CD4-positive, alpha-beta T cell treated with Interleukin-17A for 4 hours (primary cell): ENCODE results near the gene RNU6-8.
A peak's percentile ranks its signal among the peaks of the same experiment; 100 is the strongest.

ENCODE experiments used
- DNase-seq: peaks from one replicate; pipeline ENCODE4 v3.0.0-alpha.2; 2020; ENCODE audit warnings: mixed read lengths

The RNU6-8 gene

DNA sequence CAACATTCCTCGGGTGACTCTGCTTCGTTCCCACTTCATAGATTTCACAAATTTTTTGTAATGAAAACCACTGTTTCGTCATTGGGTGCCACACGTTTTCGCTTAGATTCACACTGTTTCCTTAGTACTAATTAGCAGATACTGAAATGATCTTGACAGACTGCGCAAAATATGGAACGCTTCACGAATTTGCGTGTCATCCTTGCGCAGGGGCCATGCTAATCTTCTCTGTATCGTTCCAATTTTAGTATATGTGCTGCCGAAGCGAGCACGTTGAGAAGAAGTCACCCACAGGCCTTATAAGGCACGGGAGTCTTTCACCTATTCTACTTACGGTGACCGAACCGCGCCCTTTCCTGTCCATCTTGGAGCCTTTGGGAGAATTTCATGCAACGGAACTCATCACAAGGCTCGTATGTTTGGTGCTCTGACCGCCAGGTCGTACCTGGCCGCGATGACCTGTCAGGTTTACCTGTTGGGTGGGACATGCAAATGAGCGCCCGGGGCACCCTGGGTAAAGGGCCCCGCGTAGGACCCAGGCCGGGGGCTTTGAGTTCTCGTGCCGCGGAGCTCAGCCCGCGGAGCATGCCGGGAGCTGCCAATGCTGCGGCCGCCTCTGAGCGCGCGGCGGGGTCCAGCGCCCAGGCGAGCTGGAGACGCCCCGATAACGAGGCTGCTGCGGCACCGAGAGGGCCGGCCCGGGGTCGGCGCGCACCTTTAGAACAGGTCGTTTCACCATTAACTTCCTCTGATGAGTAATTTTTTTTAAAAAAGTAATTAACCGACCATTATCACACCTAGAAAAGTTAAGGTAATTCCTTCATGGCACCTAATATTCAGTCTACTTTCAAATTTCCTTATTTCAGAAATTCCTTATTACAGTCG lies at the start of gene RNU6-8:
RNU6-8 (minus strand) TSS at position 272 of the 885 bp plus-strand sequence.
- DNase-seq = peak; percentile 87

DNA sequence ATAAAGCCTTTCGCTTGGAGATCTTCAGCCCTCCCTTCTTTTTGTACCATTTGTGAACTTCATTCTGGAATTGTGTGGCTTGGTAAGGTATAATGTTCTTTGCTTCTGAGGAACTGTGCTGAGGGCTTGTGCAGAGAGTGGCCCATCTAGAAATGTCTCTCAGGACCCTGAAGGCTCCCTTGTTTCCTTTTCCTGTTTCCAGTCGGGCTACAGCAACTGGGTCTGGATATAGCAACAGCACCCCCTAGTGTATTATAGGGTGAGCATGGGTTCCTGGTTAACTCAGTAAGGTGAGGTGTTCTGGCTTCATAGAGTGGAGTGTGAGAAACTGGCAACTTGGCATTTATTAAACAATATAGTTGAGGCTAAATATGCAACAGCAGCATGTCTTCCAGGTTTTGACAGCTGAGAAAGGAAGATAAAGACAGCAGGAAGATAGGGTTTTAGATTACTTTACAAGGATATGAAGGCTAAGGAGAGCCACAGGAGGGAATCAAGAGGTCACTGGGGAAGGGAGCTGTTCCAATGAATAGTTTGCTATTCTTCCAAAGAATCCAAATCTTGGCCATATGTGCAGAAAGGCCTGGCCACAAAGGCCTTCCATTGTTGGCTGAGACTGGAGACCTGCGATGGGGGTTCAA lies 49.1 kb upstream of the RNU6-8 start:
- DNase-seq = peak; percentile 62

DNA sequence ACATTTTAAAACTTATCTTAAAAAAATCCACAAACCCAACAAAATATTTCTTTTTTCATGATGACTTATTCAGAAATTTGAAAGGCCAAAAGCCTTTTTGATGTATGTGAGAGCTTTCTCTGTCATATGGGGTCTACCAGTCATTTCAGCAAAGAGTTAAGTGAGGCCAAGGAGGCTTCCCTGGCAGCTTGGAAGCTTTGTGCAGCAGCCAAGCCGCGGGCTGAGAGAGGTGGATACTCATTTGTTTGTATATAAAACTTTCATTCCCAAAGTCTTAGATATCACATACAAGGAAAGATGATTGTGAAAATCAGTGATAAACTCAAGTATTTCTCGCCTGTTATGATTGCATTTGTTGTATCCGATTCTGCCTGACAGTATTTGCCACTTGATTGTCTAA lies 48.5 kb upstream of the RNU6-8 start:
- DNase-seq = no peak

DNA sequence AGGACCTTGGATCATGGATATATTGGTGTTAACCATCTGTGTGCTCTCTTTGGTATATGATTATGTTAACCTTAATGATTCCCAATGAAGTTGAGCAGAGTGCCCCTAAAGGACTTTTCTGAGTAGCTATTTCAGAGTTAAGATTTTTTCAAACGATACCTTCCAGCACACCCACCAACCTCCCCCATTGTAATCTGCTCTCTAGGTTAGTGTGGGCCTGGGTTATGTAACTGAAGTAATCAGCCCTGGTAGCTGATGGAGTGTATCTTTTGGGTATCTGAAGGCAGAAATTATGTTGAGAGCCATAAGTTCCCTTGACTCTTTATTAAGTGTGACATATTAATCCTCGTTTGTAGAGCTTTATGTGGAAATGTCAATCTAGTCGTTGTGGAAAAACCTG lies 47.6 kb upstream of the RNU6-8 start:
- DNase-seq = no peak

DNA sequence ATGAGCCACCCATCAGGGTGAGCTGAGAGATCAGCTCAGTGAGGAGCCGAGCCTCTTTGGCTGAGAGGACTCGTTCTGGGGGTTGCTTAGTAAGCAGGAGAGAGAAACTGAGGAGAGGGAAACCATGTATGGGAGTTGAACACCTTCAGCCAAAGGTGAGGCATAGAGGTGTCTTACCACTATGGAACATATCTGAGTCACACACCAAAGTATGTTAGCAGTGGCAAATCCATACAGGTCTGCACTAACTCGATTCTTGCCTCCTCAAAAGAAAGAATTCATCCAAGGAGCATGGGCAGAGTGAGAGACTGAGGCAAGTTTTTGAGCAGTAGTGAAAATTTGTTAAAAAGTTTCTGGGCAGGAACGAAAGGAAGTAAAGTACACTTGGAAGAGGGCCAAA lies 46.7 kb upstream of the RNU6-8 start:
- DNase-seq = no peak

DNA sequence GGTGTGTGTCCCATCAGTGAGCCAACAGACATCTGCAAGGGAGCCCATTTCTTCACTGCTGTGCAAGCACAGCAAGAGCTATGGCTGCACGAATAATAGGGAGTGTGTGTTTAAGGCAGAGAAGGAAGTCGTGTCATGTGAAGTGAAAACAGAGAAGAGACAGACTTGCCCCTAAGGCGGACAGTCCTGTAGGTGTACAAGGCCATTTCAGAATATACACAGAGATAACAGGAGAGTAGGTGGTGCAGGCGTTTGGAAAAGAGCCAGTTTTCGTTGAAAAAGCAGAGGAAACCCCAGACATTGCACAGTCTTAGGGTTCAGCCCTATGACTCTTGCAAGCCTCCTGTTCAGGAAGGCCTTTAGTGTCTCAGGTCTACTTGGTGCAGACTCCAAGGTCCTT lies 46.3 kb upstream of the RNU6-8 start:
- no peak for DNase-seq

DNA sequence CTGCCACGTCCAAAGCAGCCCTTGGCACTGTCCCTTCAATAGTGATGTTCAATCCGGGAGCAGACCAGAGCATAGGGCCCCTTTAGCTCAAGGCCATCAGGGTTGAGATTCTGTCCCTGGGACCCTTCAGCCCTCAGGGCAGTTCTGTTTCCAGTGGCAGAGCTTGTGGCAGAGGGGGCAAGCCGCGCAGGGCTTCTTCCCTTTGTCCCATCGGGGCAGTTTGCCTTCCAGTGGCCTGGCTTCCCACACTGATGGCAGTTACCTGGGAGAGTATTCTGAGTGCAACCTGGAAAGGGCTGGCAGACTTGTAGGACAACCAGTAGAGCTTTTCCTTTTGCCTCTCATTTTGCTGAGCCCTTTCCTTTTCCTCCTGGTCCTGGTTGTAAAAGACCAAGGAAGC lies 43.7 kb upstream of the RNU6-8 start:
- DNase-seq = no peak

DNA sequence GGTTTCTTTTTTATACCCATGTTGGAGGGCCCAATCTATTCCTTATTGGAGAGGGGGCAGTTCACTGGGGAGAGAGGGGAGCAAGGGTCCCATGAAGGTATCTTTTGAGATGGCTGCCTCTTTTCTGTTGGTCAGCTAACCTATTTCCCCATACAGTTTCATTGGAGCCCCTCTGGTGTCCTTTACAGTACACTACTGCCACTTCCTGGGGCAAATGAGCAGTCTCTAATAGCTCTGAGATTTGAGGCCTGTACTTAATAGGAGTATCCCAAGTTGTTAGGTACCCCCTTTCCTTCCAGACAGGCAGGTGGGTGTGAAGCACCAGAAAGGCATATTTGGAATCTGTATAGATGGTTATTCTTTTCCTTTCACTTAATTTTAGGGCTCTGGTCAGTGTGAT lies 41.3 kb upstream of the RNU6-8 start:
- no peak for DNase-seq

DNA sequence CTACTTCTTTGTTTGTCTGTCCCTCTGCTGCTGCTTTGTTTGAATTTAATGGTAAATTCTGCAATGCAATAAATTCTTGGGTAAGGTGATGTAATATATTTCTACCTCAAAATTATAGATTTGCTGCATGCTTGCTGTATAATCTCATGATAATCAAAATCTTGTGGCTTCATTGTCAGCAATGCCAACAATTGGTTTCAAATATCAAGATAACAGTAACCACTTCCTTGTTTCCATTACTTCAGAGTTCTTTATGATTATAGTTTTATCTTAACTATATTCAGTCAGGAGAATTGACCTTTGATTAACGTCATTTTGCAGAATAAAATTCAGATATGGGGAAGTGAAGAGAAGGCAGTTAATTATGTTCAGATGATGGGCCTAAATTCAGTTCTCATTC lies 30.2 kb upstream of the RNU6-8 start:
- DNase-seq = no peak

DNA sequence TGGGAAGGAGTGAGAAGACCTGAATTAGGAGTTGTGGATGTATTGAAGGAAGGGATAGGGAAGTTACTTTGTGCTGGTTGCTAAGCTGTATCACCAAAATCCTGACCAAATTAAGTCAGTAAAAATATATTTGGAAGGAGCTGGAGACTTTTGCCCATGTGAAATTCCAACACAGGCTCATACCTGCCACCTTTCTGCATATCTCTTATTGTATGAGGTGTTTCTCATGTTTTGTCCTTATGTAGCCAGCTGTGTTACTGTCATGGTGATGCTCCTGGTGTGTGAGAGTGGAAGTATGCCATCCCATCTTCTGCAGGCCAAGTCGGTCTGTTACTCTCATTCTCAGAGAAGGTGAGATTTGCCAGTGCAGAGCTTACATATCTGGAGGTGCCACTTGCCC lies 29.4 kb upstream of the RNU6-8 start:
- DNase-seq = no peak

DNA sequence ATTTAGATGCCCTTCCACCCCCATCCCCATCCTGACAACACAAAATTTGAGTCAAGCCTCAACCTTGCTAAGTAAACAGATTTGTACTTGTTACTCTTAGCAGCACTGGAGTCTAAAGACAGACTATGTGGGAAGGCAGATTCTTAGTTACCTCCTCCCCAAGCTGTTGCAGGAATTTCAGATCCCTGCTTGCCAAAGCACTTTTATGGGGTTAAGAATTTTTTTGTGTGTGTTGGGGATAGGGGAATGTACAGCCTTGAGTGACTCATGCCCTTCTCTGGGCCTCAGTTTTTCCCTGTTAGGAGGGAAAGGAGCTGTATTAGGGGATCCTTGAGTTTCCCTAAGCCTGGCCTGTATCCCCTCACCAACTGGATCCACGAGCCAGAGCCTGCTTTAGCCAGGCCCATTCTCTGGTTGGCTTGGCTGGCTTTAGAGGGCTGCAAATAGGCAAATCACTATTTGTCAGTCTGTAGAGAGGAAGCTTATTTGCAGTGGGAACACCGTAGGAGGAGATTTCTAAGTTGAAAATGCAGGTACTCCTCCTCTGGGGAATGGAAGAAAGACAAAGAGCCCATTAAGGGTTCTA lies 27.7 kb upstream of the RNU6-8 start:
- no peak for DNase-seq

DNA sequence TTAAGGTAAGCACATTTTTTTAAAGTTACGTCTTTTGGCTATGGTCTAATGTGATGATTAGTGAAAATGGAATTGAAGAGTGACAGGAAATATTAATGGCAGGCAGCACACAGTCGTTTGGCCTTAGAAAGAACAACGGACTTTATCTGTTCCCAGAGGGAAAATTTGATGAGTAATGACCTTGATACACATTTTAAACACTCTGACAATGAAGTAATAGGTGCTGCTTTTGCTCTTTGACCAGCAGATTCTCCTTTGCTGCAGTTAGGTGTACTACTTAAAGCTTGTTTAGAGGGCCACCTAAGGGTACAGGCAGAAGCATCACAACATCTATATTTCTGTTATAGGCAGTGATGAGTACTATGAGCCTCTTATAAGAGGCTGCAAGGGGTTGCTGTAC lies 27.1 kb upstream of the RNU6-8 start:
- no peak for DNase-seq

DNA sequence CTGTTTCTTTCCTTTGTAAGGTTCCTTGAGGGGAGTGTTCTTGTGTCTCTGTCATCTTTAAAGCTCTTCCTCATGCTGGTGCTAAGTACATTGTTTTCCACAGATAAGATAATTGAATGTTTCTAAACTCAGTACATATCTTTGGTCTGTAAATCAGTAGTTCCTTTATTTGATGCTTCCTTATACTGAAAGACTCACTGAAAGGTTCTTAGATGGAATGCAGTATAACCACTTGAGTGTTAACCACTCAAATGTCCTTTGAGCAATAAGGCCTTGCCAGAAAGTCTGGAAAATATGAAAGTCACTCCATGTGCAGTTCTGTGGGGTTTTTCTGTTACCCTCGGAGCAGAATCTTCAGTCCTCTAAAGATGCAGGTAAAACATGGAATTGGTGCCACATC lies 23.0 kb upstream of the RNU6-8 start:
- no peak for DNase-seq

DNA sequence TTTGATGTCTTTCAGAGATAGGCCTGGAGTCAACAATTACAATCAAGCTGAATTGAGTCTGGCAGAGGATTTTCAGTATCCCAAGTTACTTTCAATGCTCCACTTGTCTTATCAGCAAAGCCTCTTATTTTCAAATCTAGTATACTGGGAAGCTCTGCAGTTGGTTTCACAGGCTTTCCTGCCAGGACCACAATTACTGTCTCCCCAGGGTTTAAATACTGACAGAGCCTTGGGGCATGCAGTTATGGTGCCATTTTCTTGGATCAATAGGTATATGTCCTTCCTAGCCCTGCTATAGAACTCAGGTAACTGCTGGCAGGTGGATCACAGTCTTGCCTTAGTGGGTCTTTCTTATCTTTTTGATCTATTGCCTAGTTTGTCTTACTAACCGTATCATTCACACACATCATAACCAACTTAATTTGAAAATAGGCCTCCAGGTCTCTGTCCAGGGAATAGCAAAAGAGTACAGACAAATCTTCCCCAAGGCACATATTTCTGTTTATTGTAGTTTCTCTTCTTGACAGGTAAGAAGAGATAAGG lies 22.4 kb upstream of the RNU6-8 start:
- no peak for DNase-seq

DNA sequence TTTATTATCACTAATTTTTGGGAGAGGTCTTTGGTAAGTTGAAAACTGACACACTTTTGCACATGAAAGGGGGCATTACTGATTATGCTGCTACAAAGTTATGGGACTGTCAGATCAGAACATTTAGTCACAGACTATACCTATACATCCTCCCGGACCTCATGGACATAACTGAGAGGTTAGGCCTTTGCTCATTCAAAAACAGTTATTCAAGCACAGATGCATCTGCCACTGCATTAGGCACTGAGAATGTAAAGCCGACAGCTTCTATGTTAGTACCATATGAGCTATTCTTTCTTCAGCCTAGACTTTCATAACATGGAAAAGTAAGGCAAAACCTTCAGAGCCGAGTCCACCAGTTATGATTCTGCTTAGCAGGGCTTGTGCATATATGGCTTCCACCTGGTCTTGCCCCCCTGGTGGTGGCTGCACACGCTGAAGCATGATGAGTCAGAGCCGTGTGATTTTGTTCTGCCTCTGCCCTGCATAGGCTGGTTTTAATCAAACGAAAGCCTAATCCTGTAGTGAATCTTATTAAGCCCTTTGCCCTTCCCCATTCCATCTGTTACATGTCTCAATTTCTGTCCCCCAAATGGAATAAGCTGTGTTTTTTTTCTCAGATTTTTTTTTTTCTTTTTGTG lies 21.8 kb upstream of the RNU6-8 start:
- peak; percentile 37 for DNase-seq

DNA sequence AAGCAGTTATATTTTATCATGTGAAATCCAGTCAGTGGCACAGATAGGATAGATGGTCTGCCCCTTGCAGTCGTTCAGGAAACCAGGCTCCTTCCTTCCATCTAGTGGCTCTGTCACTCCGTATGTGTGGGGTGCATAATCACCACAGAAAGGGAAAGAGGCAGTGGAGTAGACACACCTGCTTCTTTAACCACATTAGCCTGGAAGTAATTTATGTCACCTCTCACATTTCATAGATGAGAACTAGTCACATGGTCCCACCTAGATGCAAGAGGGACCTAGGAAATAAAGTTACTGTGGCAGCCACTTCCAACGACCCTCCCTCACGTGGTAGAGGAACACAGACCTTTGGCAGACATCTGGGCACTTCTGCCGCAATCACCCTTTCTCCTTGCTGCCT lies 14.2 kb upstream of the RNU6-8 start:
- DNase-seq = no peak

DNA sequence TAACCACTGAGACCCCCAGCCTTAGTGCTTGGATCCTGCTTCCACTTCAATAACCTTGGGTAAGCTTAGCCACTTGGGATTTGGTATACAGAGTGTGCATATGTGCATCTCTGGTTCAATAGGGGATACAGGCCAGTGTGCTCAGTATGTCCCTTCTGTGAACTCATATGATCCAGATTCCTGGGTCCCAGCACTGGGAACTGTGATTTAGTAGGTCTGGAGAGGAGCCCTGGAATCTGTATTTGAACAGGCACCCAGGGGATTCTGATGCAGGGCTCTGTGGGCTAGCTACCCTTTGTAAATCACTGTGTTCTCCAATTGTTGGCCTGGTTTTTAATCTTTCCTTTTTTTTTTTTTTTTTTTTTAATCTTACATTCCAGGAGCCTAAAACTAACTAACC lies 9.8 kb upstream of the RNU6-8 start:
- no peak for DNase-seq

DNA sequence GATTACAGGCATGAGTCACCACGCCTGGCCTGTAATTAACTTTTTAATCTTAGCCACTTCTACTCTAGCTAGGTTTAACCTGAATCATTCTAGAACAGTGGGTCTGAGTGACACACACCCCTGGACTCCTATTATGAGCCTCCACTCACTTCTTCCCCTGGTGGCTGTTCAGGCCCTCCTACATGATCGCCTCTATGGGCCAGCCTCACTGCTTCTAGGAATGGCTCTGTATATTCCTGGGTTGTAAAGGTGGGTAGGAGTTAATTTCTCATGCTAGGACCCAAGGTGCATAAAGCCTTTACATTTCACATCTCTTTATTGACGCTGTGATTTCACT lies 8.0 kb upstream of the RNU6-8 start:
- no peak for DNase-seq

DNA sequence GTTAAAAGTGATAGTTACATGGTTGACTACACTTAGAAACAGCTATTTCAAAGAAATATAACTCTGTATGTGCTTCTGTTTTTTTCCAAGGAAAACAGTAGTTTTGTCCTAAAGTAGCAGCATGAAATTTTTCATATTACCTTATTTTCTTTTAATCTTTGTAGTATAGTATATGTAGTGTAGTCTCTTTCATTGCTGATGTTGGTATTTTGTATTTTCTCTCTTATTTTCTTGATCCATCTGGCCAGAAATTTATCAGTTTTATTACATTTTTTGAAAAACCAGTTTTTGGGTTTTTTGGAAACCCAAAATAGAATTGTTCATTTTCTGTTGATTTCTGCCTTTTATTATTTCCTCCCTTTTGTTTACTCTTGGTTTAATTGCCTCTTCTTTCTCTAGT lies 6.4 kb upstream of the RNU6-8 start:
- DNase-seq = no peak

DNA sequence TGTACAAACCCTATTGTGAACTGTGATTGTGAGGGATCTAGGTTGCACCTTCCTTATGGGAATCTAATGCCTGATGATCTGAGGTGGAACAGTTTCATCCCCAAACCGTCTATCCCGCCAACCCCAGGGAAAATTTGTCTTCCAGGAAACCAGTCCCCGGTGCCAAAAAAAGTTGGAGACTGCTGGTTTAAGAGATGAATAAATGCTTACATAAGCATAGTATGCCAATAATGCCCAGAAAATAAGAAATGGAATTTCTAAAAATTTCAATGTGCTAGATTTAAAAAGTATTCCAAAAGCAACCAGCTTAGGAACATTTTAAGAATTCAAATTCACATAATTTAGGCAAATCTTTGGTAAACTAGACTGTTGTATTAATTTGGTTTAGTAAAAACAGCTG lies 5.4 kb upstream of the RNU6-8 start:
- no peak for DNase-seq

DNA sequence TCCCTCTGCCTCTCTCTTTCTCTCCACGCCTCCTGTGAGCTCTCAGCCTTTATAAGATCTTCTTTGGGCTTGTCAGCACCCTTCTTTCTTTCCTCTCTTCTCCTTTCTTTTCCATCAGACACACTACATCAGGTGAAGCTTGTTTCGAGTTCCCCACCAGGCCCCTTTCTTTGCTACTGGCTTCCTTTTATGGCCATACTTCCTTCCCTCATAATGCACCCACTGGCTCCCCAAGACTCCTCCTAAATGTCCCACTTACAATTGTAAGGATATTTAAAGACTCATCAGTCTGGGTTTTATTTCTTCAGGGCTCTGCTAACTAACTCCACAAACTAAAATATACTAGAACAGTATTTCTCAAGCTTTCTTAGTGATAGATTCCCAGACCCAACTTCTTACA lies 3.5 kb upstream of the RNU6-8 start:
- DNase-seq = no peak

DNA sequence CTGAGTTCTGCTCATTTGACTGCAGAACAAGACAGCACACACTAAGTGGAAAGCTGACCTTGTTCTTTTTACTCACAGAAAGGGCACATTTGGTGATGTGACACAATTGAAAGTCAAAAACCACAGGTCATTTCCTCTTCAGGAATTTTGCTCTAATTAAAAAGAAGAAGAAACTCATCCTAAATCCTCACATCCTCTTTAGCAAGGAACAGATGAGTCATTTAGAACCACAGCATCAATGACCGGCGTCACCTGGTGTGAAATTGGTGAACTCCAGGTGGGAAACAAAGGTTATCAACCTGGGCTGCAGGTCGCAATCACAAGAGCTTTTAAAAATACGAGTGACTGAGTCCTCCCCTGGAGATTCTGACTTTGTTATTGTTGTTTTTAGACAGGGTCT lies 2.9 kb upstream of the RNU6-8 start:
- no peak for DNase-seq

DNA sequence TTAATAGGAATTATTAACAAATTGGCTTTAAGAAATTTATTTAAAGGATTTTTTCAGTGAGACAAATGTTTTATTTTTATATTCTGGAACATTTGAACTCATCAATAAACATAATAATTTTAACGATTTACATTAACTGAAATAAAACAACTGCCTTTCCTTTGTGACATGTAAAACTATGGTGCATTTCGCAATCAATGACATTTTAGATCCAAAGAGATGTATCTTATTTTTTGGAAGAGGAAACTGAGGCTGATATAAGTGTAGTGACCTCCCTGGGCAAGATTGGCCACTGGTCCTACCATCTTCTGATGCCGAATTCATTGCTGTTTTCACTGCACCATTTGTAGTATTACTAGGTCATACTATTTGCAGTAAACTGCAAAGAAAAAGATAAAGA lies 2.5 kb upstream of the RNU6-8 start:
- no peak for DNase-seq

DNA sequence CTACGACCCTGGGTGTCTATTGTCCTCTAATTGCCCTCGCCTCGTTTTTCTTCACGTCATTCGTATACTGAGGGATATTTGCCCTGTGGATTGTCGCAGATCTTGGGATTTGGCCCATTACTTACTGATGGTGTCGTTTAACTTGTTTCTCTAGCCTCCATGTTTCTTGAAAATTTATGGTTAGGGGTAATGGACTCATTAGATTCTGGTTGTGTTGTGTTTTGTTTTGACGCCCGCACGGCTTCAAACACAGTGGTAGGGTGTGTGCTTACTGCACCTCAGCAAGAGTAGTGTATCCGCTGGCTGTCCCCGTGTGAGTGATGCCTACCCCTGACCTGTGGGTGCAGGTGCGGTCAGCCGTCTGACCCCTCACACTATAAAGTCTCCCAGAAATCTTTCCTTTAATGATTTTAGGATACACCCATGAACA lies 874 bp upstream of the RNU6-8 start:
- DNase-seq = peak; percentile 37
